ENCODE measurements around the gene FUCA1.

DNA sequence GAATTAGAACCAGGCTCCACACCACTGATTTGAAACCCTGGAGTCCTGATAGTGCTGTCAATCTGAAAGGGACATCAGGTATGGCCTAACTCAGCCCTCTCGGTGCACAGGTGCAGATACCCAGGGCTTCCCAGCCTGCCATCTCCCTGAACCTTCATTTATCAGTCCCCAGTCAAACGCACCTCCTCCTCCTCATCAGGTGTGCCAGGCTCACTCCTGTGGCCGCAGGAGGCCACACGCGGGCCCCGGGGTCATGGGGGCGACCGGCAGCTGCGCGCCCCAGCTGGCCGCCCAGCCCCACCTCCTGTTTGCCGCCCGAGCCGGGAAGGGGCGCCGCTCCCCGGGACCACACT is 572 bp downstream of the FUCA1 start:
- TF ChIP-seq, protein P1, sequence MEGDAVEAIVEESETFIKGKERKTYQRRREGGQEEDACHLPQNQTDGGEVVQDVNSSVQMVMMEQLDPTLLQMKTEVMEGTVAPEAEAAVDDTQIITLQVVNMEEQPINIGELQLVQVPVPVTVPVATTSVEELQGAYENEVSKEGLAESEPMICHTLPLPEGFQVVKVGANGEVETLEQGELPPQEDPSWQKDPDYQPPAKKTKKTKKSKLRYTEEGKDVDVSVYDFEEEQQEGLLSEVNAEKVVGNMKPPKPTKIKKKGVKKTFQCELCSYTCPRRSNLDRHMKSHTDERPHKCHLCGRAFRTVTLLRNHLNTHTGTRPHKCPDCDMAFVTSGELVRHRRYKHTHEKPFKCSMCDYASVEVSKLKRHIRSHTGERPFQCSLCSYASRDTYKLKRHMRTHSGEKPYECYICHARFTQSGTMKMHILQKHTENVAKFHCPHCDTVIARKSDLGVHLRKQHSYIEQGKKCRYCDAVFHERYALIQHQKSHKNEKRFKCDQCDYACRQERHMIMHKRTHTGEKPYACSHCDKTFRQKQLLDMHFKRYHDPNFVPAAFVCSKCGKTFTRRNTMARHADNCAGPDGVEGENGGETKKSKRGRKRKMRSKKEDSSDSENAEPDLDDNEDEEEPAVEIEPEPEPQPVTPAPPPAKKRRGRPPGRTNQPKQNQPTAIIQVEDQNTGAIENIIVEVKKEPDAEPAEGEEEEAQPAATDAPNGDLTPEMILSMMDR (IDR thresholded peaks at IDR 0.05; ENCODE audit: poor library complexity, severe bottlenecking), result no peak
- no peak for TF ChIP-seq EZH2 (IDR thresholded peaks at IDR 0.05; ENCODE audit: borderline replicate concordance, insufficient read depth, low read length, poor library complexity, severe bottlenecking)
- no peak for TF ChIP-seq SMC3 (conservative IDR thresholded peaks at IDR 0.05; ENCODE audit: poor library complexity)
- TF ChIP-seq POLR2AphosphoS5 (IDR thresholded peaks at IDR 0.05), result no peak
- TF ChIP-seq RAD21 (conservative IDR thresholded peaks at IDR 0.05), result no peak
- TF ChIP-seq TAF1 (IDR thresholded peaks at IDR 0.05; ENCODE audit: low read depth), result no peak
- TF ChIP-seq MXI1 (conservative IDR thresholded peaks at IDR 0.05; ENCODE audit: poor library complexity, severe bottlenecking), result no peak
